ENCODE results near the gene HNRNPA0. TPM values are rescaled to one million over a fixed set of nuclear protein-coding genes. Genes with fewer than 3 reads are reported as not detected.
A peak's percentile ranks its signal among the peaks of the same experiment; 100 is the strongest.
"Not testable (repeated sequence)": the region's sequence is repeated elsewhere in the genome, so short reads cannot be mapped to it uniquely, and the experiment has no call there.

HNRNPA0 gene
- total RNA-seq: 10 to 100 TPM; 30.0 to 35.5 TPM

- no peaks in the 10 kb centered on the region for H3K9me3 Mint-ChIP-seq
- H3K27ac Mint-ChIP-seq: peak within 1 kb of the TSS; percentile 99
- H3K36me3 Mint-ChIP-seq (ENCODE audit: low read depth): peaks cover 50% of the 10 kb centered on the region
- H3K4me1 Mint-ChIP-seq: peaks cover 14% of the 10 kb centered on the region
- H3K27me3 Mint-ChIP-seq: no peaks in the 10 kb centered on the region
- H3K4me3 Mint-ChIP-seq: peak within 1 kb of the TSS; percentile 91
- peak; percentile 89 for ATAC-seq (replicated peaks)
These were observed at the start of gene HNRNPA0 for GRCh38 chr5:137754188-137754960. Gene HNRNPA0 (minus strand): TSS chr5:137754363. CDS start chr5:137754066, 297 bp downstream.

- Mint-ChIP-seq H3K9me3 (no peaks in the 10 kb centered on the region), H3K27ac (no peak overlapping the region), H3K4me3 (no peak overlapping the region), H3K4me1 (no peaks in the 10 kb centered on the region), H3K27me3 (no peaks in the 10 kb centered on the region), H3K36me3 (ENCODE audit: low read depth) (no peaks in the 10 kb centered on the region)
- ATAC-seq (replicated peaks): no peak
These were observed 48.4 kb upstream of the HNRNPA0 start for GRCh38 chr5:137802282-137803210.

- Mint-ChIP-seq H3K27me3 (no peaks in the 10 kb centered on the region), H3K4me3 (no peak overlapping the region), H3K4me1 (no peaks in the 10 kb centered on the region), H3K9me3 (no peaks in the 10 kb centered on the region), H3K36me3 (ENCODE audit: low read depth) (no peaks in the 10 kb centered on the region), H3K27ac (no peak overlapping the region)
- ATAC-seq (replicated peaks): no peak
These were observed 46.7 kb upstream of the HNRNPA0 start for GRCh38 chr5:137800700-137801411.

GRCh38 chr5:137796279-137796678 is 42.1 kb upstream of the HNRNPA0 start:
- ATAC-seq (replicated peaks): no peak
- Mint-ChIP-seq H3K36me3 (ENCODE audit: low read depth) (no peaks in the 10 kb centered on the region), H3K27ac (no peak overlapping the region), H3K4me3 (no peak overlapping the region), H3K27me3 (no peaks in the 10 kb centered on the region), H3K4me1 (no peaks in the 10 kb centered on the region), H3K9me3 (no peaks in the 10 kb centered on the region)

GRCh38 chr5:137794863-137795262 is 40.7 kb upstream of the HNRNPA0 start:
- no peaks in the 10 kb centered on the region for H3K4me1 Mint-ChIP-seq
- no peak overlapping the region for H3K27ac Mint-ChIP-seq
- ATAC-seq (replicated peaks): no peak
- H3K4me3 Mint-ChIP-seq: no peak overlapping the region
- H3K9me3 Mint-ChIP-seq: no peaks in the 10 kb centered on the region
- no peaks in the 10 kb centered on the region for H3K27me3 Mint-ChIP-seq
- no peaks in the 10 kb centered on the region for H3K36me3 Mint-ChIP-seq (ENCODE audit: low read depth)

GRCh38 chr5:137792303-137792702 is 38.1 kb upstream of the HNRNPA0 start:
- Mint-ChIP-seq H3K27me3 (no peaks in the 10 kb centered on the region), H3K4me3 (no peak overlapping the region), H3K9me3 (no peaks in the 10 kb centered on the region), H3K36me3 (ENCODE audit: low read depth) (no peaks in the 10 kb centered on the region), H3K27ac (no peak overlapping the region), H3K4me1 (no peaks in the 10 kb centered on the region)
- ATAC-seq (replicated peaks): no peak

- Mint-ChIP-seq H3K27me3 (no peaks in the 10 kb centered on the region), H3K27ac (no peak overlapping the region), H3K4me3 (no peak overlapping the region), H3K4me1 (no peaks in the 10 kb centered on the region), H3K36me3 (ENCODE audit: low read depth) (no peaks in the 10 kb centered on the region), H3K9me3 (no peaks in the 10 kb centered on the region)
- ATAC-seq (replicated peaks): no peak
These were observed 37.6 kb upstream of the HNRNPA0 start for GRCh38 chr5:137791799-137792198.

GRCh38 chr5:137791387-137791786 is 37.2 kb upstream of the HNRNPA0 start:
- Mint-ChIP-seq H3K27ac (no peak overlapping the region), H3K4me3 (no peak overlapping the region), H3K9me3 (no peaks in the 10 kb centered on the region), H3K4me1 (no peaks in the 10 kb centered on the region), H3K27me3 (no peaks in the 10 kb centered on the region), H3K36me3 (ENCODE audit: low read depth) (no peaks in the 10 kb centered on the region)
- no peak for ATAC-seq (replicated peaks)

- H3K27ac Mint-ChIP-seq; H3K36me3 Mint-ChIP-seq (ENCODE audit: low read depth); H3K9me3 Mint-ChIP-seq; H3K4me1 Mint-ChIP-seq; H3K27me3 Mint-ChIP-seq; ATAC-seq (replicated peaks); H3K4me3 Mint-ChIP-seq: not testable (repeated sequence)
These were observed 34.4 kb upstream of the HNRNPA0 start for GRCh38 chr5:137788560-137788959.

- Mint-ChIP-seq H3K4me1 (no peaks in the 10 kb centered on the region), H3K27ac (no peak overlapping the region), H3K27me3 (peaks cover 5% of the 10 kb centered on the region), H3K4me3 (no peak overlapping the region), H3K9me3 (no peaks in the 10 kb centered on the region), H3K36me3 (ENCODE audit: low read depth) (no peaks in the 10 kb centered on the region)
- no peak for ATAC-seq (replicated peaks)
These were observed 28.9 kb upstream of the HNRNPA0 start for GRCh38 chr5:137782984-137783536.

GRCh38 chr5:137782055-137782454 is 27.9 kb upstream of the HNRNPA0 start:
- Mint-ChIP-seq H3K36me3 (ENCODE audit: low read depth) (no peaks in the 10 kb centered on the region), H3K9me3 (no peaks in the 10 kb centered on the region), H3K27me3 (peaks cover 5% of the 10 kb centered on the region), H3K4me1 (no peaks in the 10 kb centered on the region), H3K27ac (no peak overlapping the region), H3K4me3 (no peak overlapping the region)
- ATAC-seq (replicated peaks): no peak

- H3K27ac Mint-ChIP-seq: no peak overlapping the region
- ATAC-seq (replicated peaks): no peak
- H3K27me3 Mint-ChIP-seq: peaks cover under 1% of the 10 kb centered on the region
- no peaks in the 10 kb centered on the region for H3K9me3 Mint-ChIP-seq
- H3K4me1 Mint-ChIP-seq: no peaks in the 10 kb centered on the region
- no peak overlapping the region for H3K4me3 Mint-ChIP-seq
- H3K36me3 Mint-ChIP-seq (ENCODE audit: low read depth): no peaks in the 10 kb centered on the region
These were observed 24.8 kb upstream of the HNRNPA0 start for GRCh38 chr5:137778772-137779564.

GRCh38 chr5:137767937-137768336 is 13.8 kb upstream of the HNRNPA0 start:
- H3K9me3 Mint-ChIP-seq; ATAC-seq (replicated peaks): not testable (repeated sequence)

More at GRCh38 chr5:137767937-137768336, 13.8 kb upstream of the HNRNPA0 start:
- H3K4me3 Mint-ChIP-seq; H3K4me1 Mint-ChIP-seq; H3K27ac Mint-ChIP-seq; H3K27me3 Mint-ChIP-seq; H3K36me3 Mint-ChIP-seq (ENCODE audit: low read depth): not testable (repeated sequence)
